Large intestine (tissue), 3 donors: ENCODE data around the gene BPGM. TPM values are rescaled to one million over a fixed set of nuclear protein-coding genes. Genes with fewer than 3 reads are reported as not detected.

ENCODE experiments used
- DNase-seq, 2 donors: peaks; one replicate each; pipeline versions ENCODE4 v3.0.0 to v3.0.0-alpha.2; 2013
- H3K27ac ChIP-seq: one replicate; pipeline ENCODE4 v1.5.1; 2013; ENCODE audit warnings: low read length
- H3K27me3 ChIP-seq: 2 replicates; pipeline ENCODE4 v1.6.1; 2013; ENCODE audit warnings: low read length; ENCODE audit not compliant: control insufficient read depth, insufficient read depth
- H3K36me3 ChIP-seq: 2 replicates; pipeline ENCODE4 v1.6.1; 2013; ENCODE audit warnings: low read length; ENCODE audit not compliant: control insufficient read depth, insufficient read depth
- H3K4me1 ChIP-seq: one replicate; pipeline ENCODE4 v1.6.1; 2013; ENCODE audit warnings: low read length; ENCODE audit not compliant: control insufficient read depth, insufficient read depth
- H3K4me3 ChIP-seq: one replicate; pipeline ENCODE4 v1.5.1; 2013; ENCODE audit warnings: low read length
- H3K9me3 ChIP-seq: one replicate; pipeline ENCODE4 v1.6.1; 2013; ENCODE audit warnings: mild to moderate bottlenecking, low read depth, low read length, moderate library complexity; ENCODE audit not compliant: control insufficient read depth
- WGBS: methylation state at CpG from one replicate; pipeline ENCODE4 v1.1.5; 2013; ENCODE audit warnings: low lambda C conversion rate; ENCODE audit not compliant: insufficient coverage; 5-methylcytosine and 5-hydroxymethylcytosine counted together
- polyA plus RNA-seq: library from polyadenylated mRNA; unstranded; fragments of 120-200 nt; gene quantifications from one replicate; pipeline ENCODE4 v1.2.1, GENCODE V29; 2013

The BPGM gene
- polyA plus RNA-seq, 1 donor: 14.9 TPM

DNA sequence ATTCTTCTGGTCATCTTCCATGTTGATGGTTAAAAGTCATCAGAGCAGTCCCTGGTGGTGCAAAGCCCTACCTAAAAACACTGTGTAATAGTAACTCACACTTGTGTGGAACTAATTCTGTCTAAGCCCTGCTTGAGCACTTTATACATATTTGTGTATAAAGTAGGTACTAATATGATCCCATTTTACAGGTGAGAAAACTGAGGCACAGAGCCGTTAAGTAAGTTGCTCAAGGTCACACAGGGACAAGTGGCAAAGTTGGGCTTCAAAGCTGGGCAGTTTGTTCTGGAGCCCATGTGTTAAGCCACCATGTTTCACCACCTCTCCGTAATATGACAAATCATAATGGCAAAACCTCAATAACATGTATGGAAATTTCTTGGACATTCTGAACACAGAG lies 48.1 kb downstream of the BPGM start:
- Histone ChIP-seq H3K9me3 (no peaks in the 10 kb centered on the region), H3K4me3 (no peak overlapping the region), H3K27me3 (no peaks in the 10 kb centered on the region), H3K4me1 (peaks cover 4% of the 10 kb centered on the region), H3K27ac (no peak overlapping the region), H3K36me3 (no peaks in the 10 kb centered on the region)
- WGBS: no CpG with 5 or more reads among the region's 2 CpGs
- DNase-seq: no peak

DNA sequence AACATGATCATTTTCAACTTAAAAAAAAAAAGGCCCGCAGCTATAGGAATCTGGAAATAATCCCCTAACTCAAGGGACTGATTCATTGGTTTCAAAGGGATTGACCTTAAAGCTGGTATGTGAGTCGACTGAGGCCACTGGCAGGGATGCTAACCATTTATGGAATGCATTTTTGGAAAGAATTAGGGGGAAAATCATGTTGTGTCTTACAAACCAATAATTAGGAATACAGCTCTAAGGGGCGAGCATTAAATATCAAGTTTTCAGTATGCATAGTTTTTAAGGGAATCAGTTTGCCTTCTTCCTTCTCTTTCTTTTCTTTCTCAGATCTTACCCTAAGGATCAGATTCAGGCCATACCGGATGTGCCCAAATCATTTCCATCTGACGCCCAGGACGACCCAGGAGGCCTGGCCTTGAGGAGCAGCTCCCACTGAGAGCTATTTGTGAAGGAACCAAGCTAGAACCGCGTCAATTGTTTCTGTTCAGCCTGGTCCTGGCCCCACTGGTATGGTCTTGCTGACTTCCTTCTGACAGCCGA lies 48.7 kb downstream of the BPGM start:
- no peaks in the 10 kb centered on the region for H3K36me3 ChIP-seq
- H3K27me3 ChIP-seq: no peaks in the 10 kb centered on the region
- H3K27ac ChIP-seq: no peak overlapping the region
- peaks cover 3% of the 10 kb centered on the region for H3K4me1 ChIP-seq
- no peak overlapping the region for H3K4me3 ChIP-seq
- H3K9me3 ChIP-seq: no peaks in the 10 kb centered on the region
- WGBS: 83% methylated on average over 1 of the region's 9 CpGs
- DNase-seq: no peak

DNA sequence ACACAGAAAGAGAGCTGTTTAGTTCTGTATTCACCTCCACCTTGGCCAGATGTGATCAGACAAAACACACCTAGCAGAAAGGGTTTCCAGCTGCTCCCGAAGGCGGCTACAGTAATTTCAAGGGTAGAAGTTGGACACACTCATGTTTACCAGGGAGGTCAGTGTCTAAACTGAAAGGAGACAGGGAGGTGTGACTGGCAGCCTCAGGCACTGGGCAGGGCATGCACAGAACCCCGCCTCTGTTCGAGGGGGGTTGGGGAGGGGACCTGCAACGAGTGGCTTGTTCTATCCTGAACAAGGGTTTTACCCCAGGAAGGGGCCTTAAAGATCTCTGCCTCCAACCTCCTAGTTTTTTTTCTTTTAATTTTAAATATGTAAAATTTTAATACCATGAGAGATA lies 49.6 kb downstream of the BPGM start:
- no CpG with 5 or more reads among the region's 5 CpGs for WGBS
- no peak overlapping the region for H3K27ac ChIP-seq
- no peaks in the 10 kb centered on the region for H3K36me3 ChIP-seq
- no peaks in the 10 kb centered on the region for H3K4me1 ChIP-seq
- H3K27me3 ChIP-seq: no peaks in the 10 kb centered on the region
- DNase-seq: no peak
- no peaks in the 10 kb centered on the region for H3K9me3 ChIP-seq
- H3K4me3 ChIP-seq: no peak overlapping the region

DNA sequence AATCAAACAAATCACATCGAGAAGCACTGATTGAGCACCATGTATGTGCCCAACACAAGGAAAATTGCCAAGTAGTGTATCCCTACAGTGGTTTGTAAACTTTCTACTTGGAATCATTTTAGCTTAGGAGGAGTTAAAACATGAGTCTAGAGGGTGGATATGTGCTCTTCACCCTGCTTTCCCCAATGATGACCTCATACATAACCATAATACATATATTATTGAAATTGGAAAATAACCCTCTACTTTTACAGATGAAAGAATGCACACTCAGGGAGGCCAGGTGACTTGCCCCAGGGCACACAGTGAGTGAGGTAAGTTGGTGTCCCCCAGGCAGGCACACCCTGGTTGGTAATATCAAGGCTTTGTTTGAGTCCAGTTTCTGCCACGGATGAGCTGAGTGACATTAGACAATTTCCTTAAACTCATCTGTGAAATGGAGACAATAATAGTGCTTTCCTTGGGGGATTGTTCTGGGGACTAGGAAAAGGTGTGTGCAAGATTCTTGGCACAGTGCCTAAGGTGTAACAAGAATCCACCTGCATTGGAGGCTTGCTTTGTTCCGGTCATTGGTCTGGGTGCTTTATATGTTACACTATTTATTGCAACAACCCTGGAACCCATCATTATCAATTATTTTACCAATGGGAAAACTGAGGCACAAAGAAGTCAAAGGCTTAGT lies 50.7 kb downstream of the BPGM start:
- Histone ChIP-seq H3K27me3 (no peaks in the 10 kb centered on the region), H3K27ac (no peak overlapping the region), H3K9me3 (no peaks in the 10 kb centered on the region), H3K36me3 (no peaks in the 10 kb centered on the region), H3K4me1 (no peaks in the 10 kb centered on the region), H3K4me3 (no peak overlapping the region)
- WGBS: 83% methylated on average over 2 of the region's 3 CpGs
- no peak for DNase-seq

DNA sequence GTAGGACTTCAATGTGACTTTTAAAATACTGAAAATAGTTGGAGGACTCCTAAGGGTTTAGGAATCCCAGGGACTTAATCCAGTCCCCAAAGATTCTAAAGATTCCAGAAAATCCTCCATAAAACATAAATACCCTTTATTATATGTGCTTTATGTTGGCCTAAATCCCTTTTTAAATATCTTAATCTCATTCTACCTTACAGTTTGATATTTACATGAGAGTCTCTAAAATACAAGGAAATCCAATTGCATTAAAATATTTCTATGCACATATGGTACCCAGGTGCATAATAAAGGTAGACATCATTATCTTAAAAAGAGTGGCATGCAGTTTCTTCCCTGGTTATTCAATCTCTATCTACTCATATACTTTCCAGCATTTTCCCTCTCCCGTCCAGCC lies 51.8 kb downstream of the BPGM start:
- H3K4me3 ChIP-seq: no peak overlapping the region
- no peak for DNase-seq
- H3K27me3 ChIP-seq: no peaks in the 10 kb centered on the region
- H3K36me3 ChIP-seq: no peaks in the 10 kb centered on the region
- H3K27ac ChIP-seq: no peak overlapping the region
- 80% methylated on average over 1 of the region's 1 CpG for WGBS
- H3K9me3 ChIP-seq: no peaks in the 10 kb centered on the region
- no peaks in the 10 kb centered on the region for H3K4me1 ChIP-seq

DNA sequence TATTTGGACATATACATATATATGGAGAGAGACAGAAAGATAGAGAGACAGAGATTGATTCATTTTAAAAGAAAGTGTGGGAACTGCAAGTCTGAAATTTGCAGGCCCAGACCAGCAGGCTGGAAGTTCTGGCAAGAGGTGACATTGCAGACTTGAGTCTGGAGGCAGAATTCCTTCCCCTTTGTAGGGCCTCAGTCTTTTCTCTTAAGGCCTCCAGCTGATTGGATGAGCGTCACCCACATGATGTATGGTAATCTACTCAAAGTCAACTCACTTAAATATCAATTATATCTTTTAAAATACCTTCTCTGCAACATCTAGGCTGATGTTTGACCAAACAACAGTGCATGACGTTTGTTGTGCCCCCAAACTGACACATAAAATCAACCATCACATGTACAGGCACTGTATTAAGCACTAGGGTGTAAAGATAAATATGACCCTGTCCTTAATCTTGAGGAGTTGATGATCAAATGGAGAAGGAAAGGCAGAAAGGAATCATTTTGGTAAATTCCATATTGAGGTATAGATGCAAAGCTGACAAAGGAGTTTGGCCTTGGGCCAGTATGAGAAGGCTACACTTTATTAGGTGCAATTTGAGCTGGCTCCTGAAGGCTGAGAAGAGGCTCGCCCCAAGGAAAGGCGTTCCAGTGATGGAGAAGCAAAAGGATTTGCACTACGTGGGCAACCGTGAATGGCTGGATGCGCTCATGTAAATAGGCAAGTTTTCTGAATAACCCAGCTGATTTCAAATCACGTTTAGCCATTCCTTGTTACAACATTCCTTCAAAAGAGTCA lies 52.6 kb downstream of the BPGM start:
- Histone ChIP-seq H3K27me3 (no peaks in the 10 kb centered on the region), H3K4me3 (no peak overlapping the region), H3K4me1 (no peaks in the 10 kb centered on the region), H3K27ac (no peak overlapping the region), H3K9me3 (no peaks in the 10 kb centered on the region), H3K36me3 (no peaks in the 10 kb centered on the region)
- WGBS: no CpG with 5 or more reads among the region's 8 CpGs
- no peak for DNase-seq

DNA sequence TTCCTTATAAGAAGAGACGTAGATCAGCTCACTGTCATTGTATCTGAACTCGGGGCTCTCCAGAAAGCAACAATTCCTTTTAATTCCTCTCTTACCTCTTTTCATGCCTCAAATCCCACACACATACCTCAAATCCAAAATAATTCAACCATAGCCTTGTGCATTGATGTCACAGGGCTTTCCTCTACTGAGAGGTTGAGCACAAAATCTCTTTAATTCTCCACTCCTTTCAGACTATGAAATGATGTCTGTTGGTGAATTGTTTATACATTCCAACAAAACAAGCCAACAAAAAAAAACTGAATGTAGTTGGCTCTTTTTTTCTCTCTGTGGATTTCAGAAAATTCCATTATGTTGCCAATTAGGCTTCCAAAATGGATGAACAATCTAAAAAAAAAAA lies 53.2 kb downstream of the BPGM start:
- DNase-seq: no peak
- no CpG with 5 or more reads among the region's 2 CpGs for WGBS
- no peak overlapping the region for H3K27ac ChIP-seq

DNA sequence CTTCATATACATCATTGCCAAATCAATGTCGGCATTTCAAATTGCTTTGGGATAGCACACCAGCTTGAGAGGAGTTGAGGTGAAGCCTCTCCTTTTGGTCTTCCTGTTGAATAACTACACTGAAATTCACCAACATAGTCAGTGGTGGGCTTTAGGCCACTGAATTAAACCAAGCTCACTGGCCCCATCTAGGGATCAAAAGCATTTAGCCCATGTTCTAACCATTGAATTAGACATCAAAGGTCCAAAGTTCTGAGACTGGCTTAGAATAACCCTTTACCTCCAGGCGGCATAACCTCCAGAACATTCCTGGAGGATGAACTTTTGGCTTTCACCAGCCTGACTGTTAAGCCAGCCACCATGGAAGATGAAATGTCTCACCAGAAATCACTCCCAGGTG lies 54.6 kb downstream of the BPGM start:
- WGBS: no CpG with 5 or more reads among the region's 2 CpGs
- H3K4me1 ChIP-seq: no peaks in the 10 kb centered on the region
- no peak overlapping the region for H3K4me3 ChIP-seq
- DNase-seq: no peak
- H3K27me3 ChIP-seq: peaks cover 2% of the 10 kb centered on the region
- no peak overlapping the region for H3K27ac ChIP-seq
- H3K36me3 ChIP-seq: no peaks in the 10 kb centered on the region
- no peaks in the 10 kb centered on the region for H3K9me3 ChIP-seq

More for the DNA sequence above, 53.2 kb downstream of the BPGM start:
- Histone ChIP-seq H3K27me3 (no peaks in the 10 kb centered on the region), H3K4me1 (no peaks in the 10 kb centered on the region), H3K4me3 (no peak overlapping the region), H3K36me3 (no peaks in the 10 kb centered on the region), H3K9me3 (no peaks in the 10 kb centered on the region)

DNA sequence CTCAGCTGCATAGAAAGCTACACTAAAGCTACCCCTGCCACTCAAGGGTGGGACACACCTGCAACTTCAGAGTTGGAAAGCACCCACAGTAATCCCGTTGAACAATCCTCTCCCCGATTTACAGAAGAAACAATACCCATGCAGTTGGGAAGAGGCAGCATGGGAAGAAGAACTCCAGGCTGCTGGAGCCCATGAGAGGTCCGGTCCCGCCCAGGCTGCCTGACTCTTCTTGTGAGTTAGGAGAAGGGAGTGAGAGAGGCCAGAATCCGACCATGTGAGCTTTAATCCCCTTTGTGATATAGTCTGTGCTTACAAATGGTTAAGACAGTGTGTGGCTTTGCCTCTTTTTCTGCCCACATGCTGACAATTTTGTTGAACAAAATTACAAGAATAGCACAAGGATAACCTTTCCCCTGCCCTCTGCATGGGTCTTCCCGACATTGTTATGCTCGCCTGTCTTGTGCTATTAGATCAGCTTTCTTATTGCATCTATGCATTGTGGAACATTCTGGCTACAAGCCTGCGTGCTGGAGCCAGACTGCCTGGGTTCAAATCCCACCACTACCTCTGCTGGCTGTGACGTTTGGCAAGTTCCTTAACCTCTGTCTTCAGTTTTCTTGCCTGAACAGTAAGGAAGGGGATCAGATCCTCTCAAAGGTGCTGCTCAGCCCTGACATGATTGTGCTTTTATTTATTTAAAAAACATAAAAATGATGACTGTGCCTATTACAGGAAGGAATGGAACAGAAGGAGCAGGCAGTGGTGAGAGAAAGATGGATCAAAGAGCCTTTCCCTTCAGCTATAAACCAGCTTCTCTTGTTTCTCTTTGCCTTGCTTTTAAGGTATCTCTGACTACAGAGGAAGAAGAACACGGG lies 56.0 kb downstream of the BPGM start:
- WGBS: no CpG with 5 or more reads among the region's 10 CpGs
- DNase-seq: no peak
- Histone ChIP-seq H3K27ac (no peak overlapping the region), H3K36me3 (no peaks in the 10 kb centered on the region), H3K4me1 (no peaks in the 10 kb centered on the region), H3K9me3 (no peaks in the 10 kb centered on the region), H3K4me3 (no peak overlapping the region), H3K27me3 (peaks cover 2% of the 10 kb centered on the region)

DNA sequence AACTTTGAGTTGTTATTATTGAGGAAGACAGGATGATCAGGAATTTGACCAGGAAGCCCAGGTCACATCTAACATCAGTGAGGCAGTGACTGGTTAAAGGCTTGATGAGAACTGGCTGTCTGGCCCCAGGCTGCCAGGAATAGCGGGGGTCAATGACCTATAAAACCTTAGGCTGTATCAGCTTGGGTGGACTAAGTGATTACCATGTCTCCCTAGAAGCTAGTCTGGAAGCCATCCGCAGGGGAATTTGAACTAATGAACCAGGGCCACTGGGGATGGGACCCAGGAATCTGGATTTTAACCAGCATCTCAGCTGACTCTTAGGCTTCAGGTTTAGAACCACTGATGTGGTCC lies 56.6 kb downstream of the BPGM start:
- no peaks in the 10 kb centered on the region for H3K9me3 ChIP-seq
- no peaks in the 10 kb centered on the region for H3K36me3 ChIP-seq
- no peak overlapping the region for H3K27ac ChIP-seq
- no peaks in the 10 kb centered on the region for H3K4me1 ChIP-seq
- no peak for DNase-seq
- H3K27me3 ChIP-seq: peaks cover 2% of the 10 kb centered on the region
- WGBS: no CpG with 5 or more reads among the region's 2 CpGs
- no peak overlapping the region for H3K4me3 ChIP-seq
